Measurements from ENCODE around the gene RPL29.
"Not testable (repeated sequence)": the region's sequence is repeated elsewhere in the genome, so short reads cannot be mapped to it uniquely, and the experiment has no call there.

The RPL29 gene

GRCh38 chr3:52006017-52006819 is 10.5 kb upstream of the RPL29 start:
- Mint-ChIP-seq H3K36me3 (no peaks in the 10 kb centered on the region), H3K27ac (no peak overlapping the region)

GRCh38 chr3:52005571-52005986 is 9.9 kb upstream of the RPL29 start:
- Mint-ChIP-seq H3K27ac (no peak overlapping the region), H3K4me3 (no peak overlapping the region), H3K4me1 (peaks cover 20% of the 10 kb centered on the region), H3K9me3 (no peaks in the 10 kb centered on the region), H3K36me3 (no peaks in the 10 kb centered on the region), H3K27me3 (peaks cover 47% of the 10 kb centered on the region)
- no peak for DNase-seq
- CTCF ChIA-PET = interaction anchor here (1.0 to 8.7 kb wide), 4 partner anchors 32 to 140 kb away, joined by 4 to 135 read pairs (median 86); partner anchors contain the start of gene ABHD14B

More at GRCh38 chr3:52006017-52006819, 10.5 kb upstream of the RPL29 start:
- H3K4me1 Mint-ChIP-seq = peaks cover 20% of the 10 kb centered on the region
- peaks cover 47% of the 10 kb centered on the region for H3K27me3 Mint-ChIP-seq
- CTCF ChIA-PET = interaction anchor here (1.0 to 8.7 kb wide), 4 partner anchors 32 to 139 kb away, joined by 4 to 135 read pairs (median 86); partner anchors contain the start of gene ABHD14B
- no peak overlapping the region for H3K4me3 Mint-ChIP-seq
- no peak for DNase-seq
- no peaks in the 10 kb centered on the region for H3K9me3 Mint-ChIP-seq

- peaks cover 50% of the 10 kb centered on the region for H3K27me3 Mint-ChIP-seq
- no peak for DNase-seq
- no peaks in the 10 kb centered on the region for H3K9me3 Mint-ChIP-seq
- no peak overlapping the region for H3K27ac Mint-ChIP-seq
- peaks cover 20% of the 10 kb centered on the region for H3K4me1 Mint-ChIP-seq
- no peak overlapping the region for H3K4me3 Mint-ChIP-seq
- H3K36me3 Mint-ChIP-seq = no peaks in the 10 kb centered on the region
- CTCF ChIA-PET = interaction anchor here (1.0 to 8.7 kb wide), 4 partner anchors 31 to 140 kb away, joined by 4 to 135 read pairs (median 86); partner anchors contain the start of gene ABHD14B
Observed at GRCh38 chr3:52004906-52005395, 9.3 kb upstream of the RPL29 start.

- CTCF ChIA-PET = interaction anchor here (0.8 to 8.7 kb wide), 8 partner anchors 37 to 335 kb away, joined by 3 to 135 read pairs (median 4); partner anchors contain the start of genes PARP3 and RRP9
- Mint-ChIP-seq H3K27ac (no peak overlapping the region), H3K4me1 (peaks cover 20% of the 10 kb centered on the region), H3K9me3 (no peaks in the 10 kb centered on the region), H3K36me3 (no peaks in the 10 kb centered on the region), H3K27me3 (peaks cover 55% of the 10 kb centered on the region), H3K4me3 (no peak overlapping the region)
- DNase-seq = no peak
Observed at GRCh38 chr3:52004163-52004787, 8.6 kb upstream of the RPL29 start.

- no peak for DNase-seq
- no peak overlapping the region for H3K4me3 Mint-ChIP-seq
- H3K36me3 Mint-ChIP-seq = no peaks in the 10 kb centered on the region
- CTCF ChIA-PET = interaction anchor here (0.7 to 8.7 kb wide), 13 partner anchors 50 to 410 kb away, joined by 3 to 135 read pairs (median 6); partner anchors contain the start of gene DUSP7
- peaks cover 67% of the 10 kb centered on the region for H3K27me3 Mint-ChIP-seq
- peaks cover 20% of the 10 kb centered on the region for H3K4me1 Mint-ChIP-seq
- no peaks in the 10 kb centered on the region for H3K9me3 Mint-ChIP-seq
- H3K27ac Mint-ChIP-seq = no peak overlapping the region
Observed at GRCh38 chr3:52002748-52003147, 7.1 kb upstream of the RPL29 start.

- Mint-ChIP-seq H3K4me3 (no peak overlapping the region), H3K27ac (no peak overlapping the region)
- CTCF ChIA-PET = interaction anchor here (0.6 to 8.7 kb wide), 38 partner anchors 9 to 411 kb away, joined by 3 to 135 read pairs (median 3); partner anchors contain the start of genes ABHD14A and DUSP7
Observed at GRCh38 chr3:52001443-52001974, 5.8 kb upstream of the RPL29 start.

GRCh38 chr3:51999846-52000245 is 4.2 kb upstream of the RPL29 start:
- CTCF ChIA-PET = interaction anchor here (2.5 to 8.7 kb wide), 5 partner anchors 15 to 145 kb away, joined by 5 to 135 read pairs (median 62); no protein-coding TSS in a partner anchor
- no peak overlapping the region for H3K4me3 Mint-ChIP-seq
- peaks cover 64% of the 10 kb centered on the region for H3K27me3 Mint-ChIP-seq
- no peaks in the 10 kb centered on the region for H3K9me3 Mint-ChIP-seq
- H3K4me1 Mint-ChIP-seq = peaks cover 22% of the 10 kb centered on the region
- no peak overlapping the region for H3K27ac Mint-ChIP-seq
- no peak for DNase-seq
- peaks cover 11% of the 10 kb centered on the region for H3K36me3 Mint-ChIP-seq

More at GRCh38 chr3:52001443-52001974, 5.8 kb upstream of the RPL29 start:
- DNase-seq = peak; percentile 92
- Mint-ChIP-seq H3K9me3 (no peaks in the 10 kb centered on the region), H3K4me1 (peaks cover 25% of the 10 kb centered on the region), H3K36me3 (no peaks in the 10 kb centered on the region), H3K27me3 (peaks cover 72% of the 10 kb centered on the region)

GRCh38 chr3:51998774-51999173 is 3.1 kb upstream of the RPL29 start:
- H3K9me3 Mint-ChIP-seq = no peaks in the 10 kb centered on the region
- CTCF ChIA-PET = interaction anchor here (1.2 kb wide), 2 partner anchors 54 to 55 kb away, joined by 3 to 4 read pairs; no protein-coding TSS in a partner anchor
- H3K4me1 Mint-ChIP-seq = peaks cover 33% of the 10 kb centered on the region
- DNase-seq = no peak
- peaks cover 60% of the 10 kb centered on the region for H3K27me3 Mint-ChIP-seq
- H3K27ac Mint-ChIP-seq = no peak overlapping the region
- no peak overlapping the region for H3K4me3 Mint-ChIP-seq
- peaks cover 22% of the 10 kb centered on the region for H3K36me3 Mint-ChIP-seq

- CTCF ChIA-PET = interaction anchor here (0.7 to 1.2 kb wide), 2 partner anchors 56 to 149 kb away, joined by 3 to 4 read pairs; no protein-coding TSS in a partner anchor
Observed at GRCh38 chr3:51997935-51998596, 2.4 kb upstream of the RPL29 start.

GRCh38 chr3:51997172-51997571 is 1.5 kb upstream of the RPL29 start:
- H3K9me3 Mint-ChIP-seq = no peaks in the 10 kb centered on the region
- peaks cover 46% of the 10 kb centered on the region for H3K4me1 Mint-ChIP-seq
- no peak overlapping the region for H3K27ac Mint-ChIP-seq
- H3K27me3 Mint-ChIP-seq = peaks cover 44% of the 10 kb centered on the region
- DNase-seq = no peak
- peaks cover 37% of the 10 kb centered on the region for H3K36me3 Mint-ChIP-seq
- CTCF ChIA-PET = no interaction called here
- no peak overlapping the region for H3K4me3 Mint-ChIP-seq

More at GRCh38 chr3:51997935-51998596, 2.4 kb upstream of the RPL29 start:
- Mint-ChIP-seq H3K4me3 (no peak overlapping the region), H3K4me1 (peaks cover 37% of the 10 kb centered on the region), H3K9me3 (no peaks in the 10 kb centered on the region), H3K27ac (no peak overlapping the region), H3K27me3 (peaks cover 53% of the 10 kb centered on the region), H3K36me3 (peaks cover 28% of the 10 kb centered on the region)
- DNase-seq = no peak

- CTCF ChIA-PET = interaction anchor here (0.8 to 2.0 kb wide), 3 partner anchors 11 to 151 kb away, joined by 3 to 8 read pairs (median 3); partner anchors contain the start of genes ACY1 and PARP3
- Mint-ChIP-seq H3K27me3 (peaks cover 27% of the 10 kb centered on the region), H3K4me1 (peaks cover 44% of the 10 kb centered on the region), H3K4me3 (peak overlapping the region; percentile 100), H3K9me3 (no peaks in the 10 kb centered on the region), H3K27ac (peak overlapping the region; percentile 99), H3K36me3 (peaks cover 44% of the 10 kb centered on the region)
- DNase-seq = no peak
Observed at GRCh38 chr3:51994530-51994929, 1.2 kb downstream of the RPL29 start.

GRCh38 chr3:51993657-51994056 is 2.0 kb downstream of the RPL29 start:
- Mint-ChIP-seq H3K4me3 (peak overlapping the region; percentile 100), H3K27me3 (peaks cover 22% of the 10 kb centered on the region), H3K36me3 (peaks cover 44% of the 10 kb centered on the region), H3K4me1 (peaks cover 44% of the 10 kb centered on the region)
- CTCF ChIA-PET, H3K27ac Mint-ChIP-seq, DNase-seq, H3K9me3 Mint-ChIP-seq: not testable (repeated sequence)

GRCh38 chr3:51992017-51992682 is 3.5 kb downstream of the RPL29 start:
- Mint-ChIP-seq H3K9me3 (no peaks in the 10 kb centered on the region), H3K4me3 (no peak overlapping the region), H3K36me3 (peaks cover 44% of the 10 kb centered on the region), H3K27ac (no peak overlapping the region), H3K4me1 (peaks cover 44% of the 10 kb centered on the region), H3K27me3 (peaks cover 12% of the 10 kb centered on the region)
- DNase-seq = no peak
- CTCF ChIA-PET = interaction anchor here (1.2 to 2.8 kb wide), 3 partner anchors 9 to 18 kb away, joined by 4 to 12 read pairs (median 6); partner anchors contain the start of genes ABHD14B and ACY1
